DND-41 (cell line): Measurements from ENCODE around the gene GRIK3.

Experiments
- EZH2 ChIP-seq: IDR thresholded peaks from 3 replicates; pipeline ENCODE4 v1.6.1; 2012; ENCODE audit warnings: borderline replicate concordance, low read depth, mild to moderate bottlenecking, moderate library complexity, low read length, inconsistent platforms; ENCODE audit not compliant: severe bottlenecking
- TF ChIP-seq, protein P1 (sequence below): IDR thresholded peaks from 2 replicates; pipeline ENCODE4 v1.5.1; 2012; ENCODE audit warnings: borderline replicate concordance, low read length, moderate library complexity, mild to moderate bottlenecking; ENCODE audit not compliant: poor library complexity, severe bottlenecking; ENCODE audit errors: extremely low read depth

GRCh38 chr1:36922071-36922470 lies 112.2 kb downstream of the GRIK3 start:
- TF ChIP-seq, protein P1, sequence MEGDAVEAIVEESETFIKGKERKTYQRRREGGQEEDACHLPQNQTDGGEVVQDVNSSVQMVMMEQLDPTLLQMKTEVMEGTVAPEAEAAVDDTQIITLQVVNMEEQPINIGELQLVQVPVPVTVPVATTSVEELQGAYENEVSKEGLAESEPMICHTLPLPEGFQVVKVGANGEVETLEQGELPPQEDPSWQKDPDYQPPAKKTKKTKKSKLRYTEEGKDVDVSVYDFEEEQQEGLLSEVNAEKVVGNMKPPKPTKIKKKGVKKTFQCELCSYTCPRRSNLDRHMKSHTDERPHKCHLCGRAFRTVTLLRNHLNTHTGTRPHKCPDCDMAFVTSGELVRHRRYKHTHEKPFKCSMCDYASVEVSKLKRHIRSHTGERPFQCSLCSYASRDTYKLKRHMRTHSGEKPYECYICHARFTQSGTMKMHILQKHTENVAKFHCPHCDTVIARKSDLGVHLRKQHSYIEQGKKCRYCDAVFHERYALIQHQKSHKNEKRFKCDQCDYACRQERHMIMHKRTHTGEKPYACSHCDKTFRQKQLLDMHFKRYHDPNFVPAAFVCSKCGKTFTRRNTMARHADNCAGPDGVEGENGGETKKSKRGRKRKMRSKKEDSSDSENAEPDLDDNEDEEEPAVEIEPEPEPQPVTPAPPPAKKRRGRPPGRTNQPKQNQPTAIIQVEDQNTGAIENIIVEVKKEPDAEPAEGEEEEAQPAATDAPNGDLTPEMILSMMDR = no peak
- TF ChIP-seq EZH2 = no peak
